A673 (cell line): ENCODE results near the gene CENPU.

Experiments
- CTCF ChIP-seq: fragments of 300-800, 200-600 bp; sonication (generic); conservative IDR thresholded peaks from 2 replicates; pipeline ENCODE4 v1.5.1; 2017; ENCODE audit warnings: low read depth, mild to moderate bottlenecking, antibody characterized with exemption, low read length, moderate library complexity, mixed read lengths
- EZH2 ChIP-seq: fragments of 200-600 bp; sonication (generic); IDR thresholded peaks from 2 replicates; pipeline ENCODE4 v1.6.1; 2017; ENCODE audit warnings: borderline replicate concordance, low read depth, mild to moderate bottlenecking, mixed read lengths, antibody characterized with exemption, low read length; ENCODE audit not compliant: poor library complexity, severe bottlenecking

GRCh38 chr4:184668511-184669114, 65.3 kb downstream of the CENPU start:
- TF ChIP-seq CTCF (no peak), EZH2 (no peak)
